ENCODE results near the gene PTPRE. TPM values are rescaled to one million over a fixed set of nuclear protein-coding genes. Genes with fewer than 3 reads are reported as not detected.
A peak's percentile ranks its signal among the peaks of the same experiment; 100 is the strongest.

PTPRE gene
- total and polyA plus RNA-seq, 4 experiments from 2014 or later: 6.5 to 27.6 (median 18.9) TPM

- H3K27ac Mint-ChIP-seq: no peak overlapping the region
- no peak overlapping the region for H3K4me3 Mint-ChIP-seq
- H3K4me3 ChIP-seq (ENCODE audit: low read length in 2 of 2): no peak overlapping the region
- no peaks in the 10 kb centered on the region for H3K36me3 Mint-ChIP-seq
- H3K9me3 Mint-ChIP-seq: no peaks in the 10 kb centered on the region
- H3K9me3 ChIP-seq (ENCODE audit: control insufficient read depth in 1 of 2, low read length in 2 of 2): no peaks in the 10 kb centered on the region
- ChIA-PET CTCF (ENCODE audit: partially characterized antibody) (no interaction called here), POLR2A (ENCODE audit: partially characterized antibody) (no interaction called here)
- DNase-seq: no peak
- H3K27me3 Mint-ChIP-seq: peaks cover 10 to 29% of the 10 kb centered on the region in 2 donors
- H3K4me1 ChIP-seq (ENCODE audit: insufficient read depth, low read length): no peaks in the 10 kb centered on the region
- H3K36me3 ChIP-seq (ENCODE audit: insufficient read depth, low read length): no peaks in the 10 kb centered on the region
- H3K27ac ChIP-seq (ENCODE audit: low read depth, low read length): no peak overlapping the region
- no peaks in the 10 kb centered on the region for H3K27me3 ChIP-seq (ENCODE audit: insufficient read depth, low read length)
- no peaks in the 10 kb centered on the region for H3K4me1 Mint-ChIP-seq
- intact Hi-C loops (cut with micrococcal nuclease): no loop called here
These were observed 65.2 kb downstream of the PTPRE start for GRCh38 chr10:127971963-127972615.

DNA sequence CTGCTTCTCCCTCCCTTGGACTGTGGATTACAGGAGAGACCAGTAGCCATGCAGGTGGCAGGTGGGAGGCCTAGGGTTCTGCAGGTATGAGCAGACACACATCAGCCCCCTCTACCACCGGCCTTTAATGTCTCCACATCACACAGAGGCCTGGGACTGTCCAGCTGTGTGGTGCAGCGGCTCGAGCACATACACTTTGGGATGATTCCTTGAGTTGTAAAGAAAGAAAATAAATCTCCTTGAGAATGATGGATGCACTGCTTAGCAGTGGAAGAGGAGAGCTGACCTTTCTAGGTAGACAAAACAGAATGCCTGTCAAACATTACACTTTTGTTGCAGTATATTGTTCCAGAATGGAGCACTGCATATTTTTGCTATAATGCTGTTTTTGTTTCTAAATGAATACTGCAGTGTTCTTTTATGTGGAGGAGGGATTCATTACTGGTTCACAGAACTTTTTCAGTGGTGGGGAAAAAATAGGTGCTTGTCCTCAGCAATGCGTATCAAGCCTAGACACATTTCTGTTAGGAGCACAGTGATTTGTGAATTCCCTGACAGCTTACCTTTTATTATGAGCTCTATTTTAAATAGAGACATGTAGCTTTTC lies 66.0 kb downstream of the PTPRE start:
- no peak overlapping the region for H3K27ac ChIP-seq (ENCODE audit: low read depth, low read length)
- Mint-ChIP-seq H3K4me3 (no peak overlapping the region), H3K4me1 (peaks cover 0 to 5% (median under 1%) of the 10 kb centered on the region in 4 donors), H3K36me3 (no peaks in the 10 kb centered on the region), H3K27me3 (peaks cover 10 to 29% of the 10 kb centered on the region in 2 donors), H3K27ac (no peak overlapping the region), H3K9me3 (no peaks in the 10 kb centered on the region)
- no peak for DNase-seq
- no peaks in the 10 kb centered on the region for H3K9me3 ChIP-seq (ENCODE audit: control insufficient read depth in 1 of 2, low read length in 2 of 2)
- POLR2A ChIA-PET (ENCODE audit: partially characterized antibody): no interaction called here
- intact Hi-C loops (cut with micrococcal nuclease): no loop called here
- H3K4me1 ChIP-seq (ENCODE audit: insufficient read depth, low read length): no peaks in the 10 kb centered on the region
- no peak overlapping the region for H3K4me3 ChIP-seq (ENCODE audit: low read length in 2 of 2)
- no peaks in the 10 kb centered on the region for H3K27me3 ChIP-seq (ENCODE audit: insufficient read depth, low read length)
- no peaks in the 10 kb centered on the region for H3K36me3 ChIP-seq (ENCODE audit: insufficient read depth, low read length)
- CTCF ChIA-PET (ENCODE audit: partially characterized antibody): interaction anchor here (1.0 kb wide), 1 partner anchor 8 kb away, joined by 3 read pairs; no protein-coding TSS in a partner anchor

GRCh38 chr10:127973791-127974311 lies 66.9 kb downstream of the PTPRE start:
- no peak overlapping the region for H3K4me3 ChIP-seq (ENCODE audit: low read length in 2 of 2)
- Mint-ChIP-seq H3K4me1 (peaks cover 0 to 7% (median under 1%) of the 10 kb centered on the region in 4 donors), H3K27me3 (peaks cover 10 to 29% of the 10 kb centered on the region in 2 donors), H3K36me3 (no peaks in the 10 kb centered on the region), H3K4me3 (no peak overlapping the region), H3K27ac (no peak overlapping the region), H3K9me3 (no peaks in the 10 kb centered on the region)
- intact Hi-C loops (cut with micrococcal nuclease): no loop called here
- DNase-seq: no peak
- no peak overlapping the region for H3K27ac ChIP-seq (ENCODE audit: low read depth, low read length)
- ChIA-PET POLR2A (ENCODE audit: partially characterized antibody) (no interaction called here), CTCF (ENCODE audit: partially characterized antibody) (interaction anchor here (1.0 kb wide), 1 partner anchor 9 kb away, joined by 3 read pairs; no protein-coding TSS in a partner anchor)
- H3K36me3 ChIP-seq (ENCODE audit: insufficient read depth, low read length): no peaks in the 10 kb centered on the region
- no peaks in the 10 kb centered on the region for H3K4me1 ChIP-seq (ENCODE audit: insufficient read depth, low read length)
- H3K9me3 ChIP-seq (ENCODE audit: control insufficient read depth in 1 of 2, low read length in 2 of 2): no peaks in the 10 kb centered on the region
- no peaks in the 10 kb centered on the region for H3K27me3 ChIP-seq (ENCODE audit: insufficient read depth, low read length)

- no peak for DNase-seq
- no peaks in the 10 kb centered on the region for H3K27me3 ChIP-seq (ENCODE audit: insufficient read depth, low read length)
- no peak overlapping the region for H3K27ac Mint-ChIP-seq
- no peaks in the 10 kb centered on the region for H3K9me3 ChIP-seq (ENCODE audit: control insufficient read depth in 1 of 2, low read length in 2 of 2)
- H3K36me3 ChIP-seq (ENCODE audit: insufficient read depth, low read length): no peaks in the 10 kb centered on the region
- H3K4me1 ChIP-seq (ENCODE audit: insufficient read depth, low read length): no peaks in the 10 kb centered on the region
- H3K27me3 Mint-ChIP-seq: peaks cover 10 to 32% of the 10 kb centered on the region in 2 donors
- H3K4me3 ChIP-seq (ENCODE audit: low read length in 2 of 2): no peak overlapping the region
- H3K27ac ChIP-seq (ENCODE audit: low read depth, low read length): no peak overlapping the region
- peaks cover 0 to 7% (median 3%) of the 10 kb centered on the region in 8 donors for H3K9me3 Mint-ChIP-seq
- ChIA-PET POLR2A (ENCODE audit: partially characterized antibody) (no interaction called here), CTCF (ENCODE audit: partially characterized antibody) (no interaction called here)
- H3K36me3 Mint-ChIP-seq: no peaks in the 10 kb centered on the region
- no peak overlapping the region for H3K4me3 Mint-ChIP-seq
- H3K4me1 Mint-ChIP-seq: peaks cover 0 to 7% (median under 1%) of the 10 kb centered on the region in 4 donors
- intact Hi-C loops (cut with micrococcal nuclease): no loop called here
These were observed 68.0 kb downstream of the PTPRE start for GRCh38 chr10:127974911-127975310.

DNA sequence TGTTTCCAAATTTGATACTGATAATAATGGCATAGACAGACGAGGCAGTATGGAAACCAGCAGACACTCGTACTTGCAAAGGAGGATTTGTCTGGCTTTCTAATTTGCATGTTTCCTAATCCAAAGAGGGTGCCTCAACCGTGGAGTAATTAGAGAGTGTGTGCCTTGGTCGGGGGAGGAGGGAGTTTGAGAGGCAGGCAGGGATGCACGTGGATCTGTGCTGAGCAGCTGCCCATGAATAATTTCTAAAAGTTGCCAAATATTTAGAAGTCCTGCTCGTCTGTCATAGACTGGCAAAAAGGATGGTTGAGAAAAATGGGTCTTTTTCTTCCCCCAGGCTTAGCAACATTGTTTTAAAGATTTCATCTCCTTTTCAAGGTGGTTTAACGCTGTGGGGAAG lies 69.4 kb downstream of the PTPRE start:
- peaks cover 0 to 7% (median under 1%) of the 10 kb centered on the region in 4 donors for H3K4me1 Mint-ChIP-seq
- no peaks in the 10 kb centered on the region for H3K9me3 ChIP-seq (ENCODE audit: control insufficient read depth in 1 of 2, low read length in 2 of 2)
- no peak overlapping the region for H3K4me3 ChIP-seq (ENCODE audit: low read length in 2 of 2)
- peaks cover 0 to 16% (median 9%) of the 10 kb centered on the region in 8 donors for H3K9me3 Mint-ChIP-seq
- intact Hi-C loops (cut with micrococcal nuclease): no loop called here
- no peaks in the 10 kb centered on the region for H3K4me1 ChIP-seq (ENCODE audit: insufficient read depth, low read length)
- H3K36me3 Mint-ChIP-seq: no peaks in the 10 kb centered on the region
- H3K4me3 Mint-ChIP-seq: no peak overlapping the region
- no peak overlapping the region for H3K27ac ChIP-seq (ENCODE audit: low read depth, low read length)
- CTCF ChIA-PET (ENCODE audit: partially characterized antibody): no interaction called here
- H3K36me3 ChIP-seq (ENCODE audit: insufficient read depth, low read length): no peaks in the 10 kb centered on the region
- H3K27me3 ChIP-seq (ENCODE audit: insufficient read depth, low read length): no peaks in the 10 kb centered on the region
- DNase-seq: no peak
- H3K27me3 Mint-ChIP-seq: peaks cover 10 to 31% of the 10 kb centered on the region in 2 donors
- H3K27ac Mint-ChIP-seq: no peak overlapping the region
- POLR2A ChIA-PET (ENCODE audit: partially characterized antibody): no interaction called here

GRCh38 chr10:127976701-127977356 lies 69.9 kb downstream of the PTPRE start:
- Mint-ChIP-seq H3K27me3 (peaks cover 10 to 31% of the 10 kb centered on the region in 2 donors), H3K27ac (no peak overlapping the region), H3K4me1 (peaks cover 0 to 7% (median under 1%) of the 10 kb centered on the region in 4 donors), H3K36me3 (no peaks in the 10 kb centered on the region), H3K4me3 (no peak overlapping the region), H3K9me3 (peaks cover 0 to 16% (median 9%) of the 10 kb centered on the region in 8 donors)
- Histone ChIP-seq H3K4me1 (ENCODE audit: insufficient read depth, low read length) (no peaks in the 10 kb centered on the region), H3K9me3 (ENCODE audit: control insufficient read depth in 1 of 2, low read length in 2 of 2) (no peaks in the 10 kb centered on the region), H3K4me3 (ENCODE audit: low read length in 2 of 2) (no peak overlapping the region), H3K36me3 (ENCODE audit: insufficient read depth, low read length) (no peaks in the 10 kb centered on the region), H3K27me3 (ENCODE audit: insufficient read depth, low read length) (no peaks in the 10 kb centered on the region), H3K27ac (ENCODE audit: low read depth, low read length) (no peak overlapping the region)
- ChIA-PET POLR2A (ENCODE audit: partially characterized antibody) (no interaction called here), CTCF (ENCODE audit: partially characterized antibody) (no interaction called here)
- DNase-seq: no peak
- intact Hi-C loops (cut with micrococcal nuclease): no loop called here

GRCh38 chr10:127977357-127978009 lies 70.6 kb downstream of the PTPRE start:
- ChIA-PET POLR2A (ENCODE audit: partially characterized antibody) (no interaction called here), CTCF (ENCODE audit: partially characterized antibody) (no interaction called here)
- Histone ChIP-seq H3K27ac (ENCODE audit: low read depth, low read length) (no peak overlapping the region), H3K36me3 (ENCODE audit: insufficient read depth, low read length) (no peaks in the 10 kb centered on the region), H3K4me3 (ENCODE audit: low read length in 2 of 2) (no peak overlapping the region), H3K4me1 (ENCODE audit: insufficient read depth, low read length) (no peaks in the 10 kb centered on the region), H3K27me3 (ENCODE audit: insufficient read depth, low read length) (no peaks in the 10 kb centered on the region), H3K9me3 (ENCODE audit: control insufficient read depth in 1 of 2, low read length in 2 of 2) (no peaks in the 10 kb centered on the region)
- Mint-ChIP-seq H3K27me3 (peaks cover 10 to 28% of the 10 kb centered on the region in 2 donors), H3K36me3 (no peaks in the 10 kb centered on the region), H3K27ac (no peak overlapping the region), H3K4me1 (peaks cover 0 to 7% (median under 1%) of the 10 kb centered on the region in 4 donors), H3K9me3 (peaks cover 0 to 16% (median 9%) of the 10 kb centered on the region in 8 donors), H3K4me3 (peak overlapping the region in 2 of 8 donors; percentile 17 to 20)
- no peak for DNase-seq
- intact Hi-C loops (cut with micrococcal nuclease): no loop called here
